ENCODE data around the gene IBA57. TPM values are rescaled to one million over a fixed set of nuclear protein-coding genes. Genes with fewer than 3 reads are reported as not detected.
A peak's percentile ranks its signal among the peaks of the same experiment; 100 is the strongest.

The IBA57 gene
- polyA plus RNA-seq, 2 of the 4 experiments (the other 2 are of a cell fraction): 1.5 to 2.2 TPM

GRCh38 chr1:228176461-228177182 is 11.0 kb downstream of the IBA57 start:
- H3K4me3 ChIP-seq: no peak overlapping the region
- no peak for TF ChIP-seq MYC (IDR thresholded peaks at IDR 0.05; ENCODE audit: borderline replicate concordance, low read length)
- TF ChIP-seq TP53 (CRISPR knock-in tag; IDR thresholded peaks at IDR 0.05): no peak
- no peak for TF ChIP-seq PBX3 (IDR thresholded peaks at IDR 0.05)
- no peak for TF ChIP-seq ATOH8 (CRISPR knock-in tag; IDR thresholded peaks at IDR 0.05; ENCODE audit: low read depth)
- TF ChIP-seq CHD4 (IDR thresholded peaks at IDR 0.05; ENCODE audit: borderline replicate concordance): no peak
- no peak for TF ChIP-seq FOXS1 (CRISPR knock-in tag; IDR thresholded peaks at IDR 0.05)
- no peak for TF ChIP-seq CEBPB (IDR thresholded peaks at IDR 0.05)
- no peak for TF ChIP-seq CBX8 (IDR thresholded peaks at IDR 0.05)
- TF ChIP-seq NFE2L2 (conservative IDR thresholded peaks at IDR 0.05; ENCODE audit: low read length): no peak
- no peak for TF ChIP-seq NR3C1 (IDR thresholded peaks at IDR 0.05)
- no peak for TF ChIP-seq HOXB5 (CRISPR knock-in tag; IDR thresholded peaks at IDR 0.05)
- no peak for TF ChIP-seq JUN (IDR thresholded peaks at IDR 0.05)
- TF ChIP-seq REST (IDR thresholded peaks at IDR 0.05): no peak
- TF ChIP-seq ESRRA (IDR thresholded peaks at IDR 0.05; ENCODE audit: borderline replicate concordance, low read length): no peak
- POLR2A ChIA-PET: interaction anchor here (1.3 kb wide), 1 partner anchor 12 kb away, joined by 6 read pairs; no protein-coding TSS in a partner anchor
- H3K4me2 ChIP-seq: no peak overlapping the region
- CTCF ChIA-PET: interaction anchor here (0.9 to 3.9 kb wide), 4 partner anchors 11 to 46 kb away, joined by 3 to 19 read pairs (median 4); partner anchors contain the start of gene IBA57
- H3K4me1 ChIP-seq: 0 out of 3 replicates have a peak, but pooled peaks cover 4% of the 10 kb centered on the region
- FAIRE-seq: no peak
- no peak for DNase-seq (ENCODE audit: low read depth in 1 of 2, low spot score in 1 of 2)
- H3K9me3 ChIP-seq: no peaks in the 10 kb centered on the region
- no peak for ATAC-seq
- no peak overlapping the region for H3K27ac ChIP-seq
- WGBS (ENCODE audit: missing lambda C conversion rate): 86% methylated on average over 19 of the region's 19 CpGs

DNA sequence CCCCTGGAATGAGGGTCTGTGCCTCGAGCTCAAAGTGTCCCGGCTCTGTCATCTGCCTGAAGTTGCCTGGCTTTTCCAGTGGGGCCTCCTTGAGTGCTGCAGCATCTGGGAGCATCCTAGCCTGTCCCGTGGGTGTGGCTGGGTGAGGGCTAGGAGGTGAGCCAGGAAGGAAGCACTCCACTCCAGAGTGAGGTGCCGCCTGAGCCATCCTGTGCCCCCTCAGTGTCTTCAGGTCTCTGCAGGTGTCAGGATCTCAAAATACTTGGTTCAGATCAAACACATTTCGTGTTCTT is 11.5 kb downstream of the IBA57 start:
- H3K4me1 ChIP-seq: 0 out of 3 replicates have a peak, but pooled peaks cover 4% of the 10 kb centered on the region
- FAIRE-seq (no peak), DNase-seq (ENCODE audit: low read depth in 1 of 2, low spot score in 1 of 2) (no peak), ATAC-seq (peak in 1 of 2 experiments; percentile 21; a peak in 1 of 6 replicates)
- ChIA-PET POLR2A (interaction anchor here (1.3 kb wide), 1 partner anchor 12 kb away, joined by 6 read pairs; no protein-coding TSS in a partner anchor), CTCF (interaction anchor here (0.6 to 3.9 kb wide), 4 partner anchors 10 to 247 kb away, joined by 3 to 19 read pairs (median 4); no protein-coding TSS in a partner anchor)
- no peak overlapping the region for H3K4me2 ChIP-seq
- WGBS (ENCODE audit: missing lambda C conversion rate): 73% methylated on average over 5 of the region's 5 CpGs
- H3K27ac ChIP-seq: no peak overlapping the region
- no peak overlapping the region for H3K4me3 ChIP-seq
- TF ChIP-seq REST (IDR thresholded peaks at IDR 0.05): no peak
- TF ChIP-seq POLR2AphosphoS2 (conservative IDR thresholded peaks at IDR 0.05; ENCODE audit: low read length): no peak
- no peak for TF ChIP-seq ELK1 (IDR thresholded peaks at IDR 0.05; ENCODE audit: low read depth, low read length)
- TF ChIP-seq CHD2 (IDR thresholded peaks at IDR 0.05; ENCODE audit: low read length, partially characterized antibody): no peak
- TF ChIP-seq USF2 (IDR thresholded peaks at IDR 0.05): no peak
- TF ChIP-seq RCOR1 (IDR thresholded peaks at IDR 0.05; ENCODE audit: low read depth, low read length): no peak
- no peak for TF ChIP-seq JUN (IDR thresholded peaks at IDR 0.05)
- no peak for TF ChIP-seq NFE2L2 (conservative IDR thresholded peaks at IDR 0.05; ENCODE audit: low read length)
- H3K9me3 ChIP-seq: no peaks in the 10 kb centered on the region

Measured in A549 (cell line).